ENCODE measurements around the gene APBB2. TPM values are rescaled to one million over a fixed set of nuclear protein-coding genes. Genes with fewer than 3 reads are reported as not detected.
A peak's percentile ranks its signal among the peaks of the same experiment; 100 is the strongest.

The APBB2 gene
- polyA plus RNA-seq, 4 donors, result 53.4 to 101 (median 54.3) TPM

DNA sequence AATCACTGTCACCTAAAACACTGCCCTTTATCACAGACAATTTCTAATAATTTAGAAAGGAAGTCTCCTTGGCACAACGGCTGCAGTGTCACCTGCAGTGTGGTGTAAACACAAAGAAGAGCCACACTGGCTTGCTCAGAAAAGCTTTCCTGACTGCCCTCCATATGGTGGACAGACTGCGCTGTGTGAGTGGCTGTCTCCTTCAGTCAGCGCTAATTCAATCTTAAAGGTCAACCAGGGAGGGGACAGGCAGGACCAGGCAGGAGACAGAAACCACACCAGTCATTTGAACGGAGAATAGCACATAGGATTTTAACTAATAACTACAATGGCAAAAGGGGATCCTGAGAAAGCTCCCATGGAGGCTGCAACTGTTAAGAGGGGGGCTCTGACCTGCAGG, 332.5 kb downstream of the APBB2 start:
- DNase-seq (ENCODE audit: low read depth in 4 of 4, low spot score in 3 of 4), result no peak

DNA sequence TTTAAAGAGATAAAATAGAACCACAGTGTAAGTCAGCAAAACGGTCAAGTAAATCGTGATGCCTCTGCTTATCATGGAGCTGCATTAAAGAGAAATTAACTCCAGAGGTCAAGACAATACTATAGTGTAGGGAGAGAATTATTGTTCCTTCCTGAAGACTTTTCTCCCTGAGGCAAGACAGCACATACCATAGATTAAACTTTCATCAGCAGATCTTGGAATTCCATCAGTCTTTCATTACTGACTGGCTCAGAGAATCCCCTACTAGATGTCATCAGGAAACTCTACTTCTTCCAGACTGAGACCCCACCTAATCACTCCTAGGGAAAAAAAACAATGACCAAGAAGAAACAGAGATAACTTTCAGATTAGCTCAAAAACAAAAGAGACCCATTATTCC, 333.2 kb downstream of the APBB2 start:
- DNase-seq (ENCODE audit: low read depth in 4 of 4, low spot score in 3 of 4), result no peak

DNA sequence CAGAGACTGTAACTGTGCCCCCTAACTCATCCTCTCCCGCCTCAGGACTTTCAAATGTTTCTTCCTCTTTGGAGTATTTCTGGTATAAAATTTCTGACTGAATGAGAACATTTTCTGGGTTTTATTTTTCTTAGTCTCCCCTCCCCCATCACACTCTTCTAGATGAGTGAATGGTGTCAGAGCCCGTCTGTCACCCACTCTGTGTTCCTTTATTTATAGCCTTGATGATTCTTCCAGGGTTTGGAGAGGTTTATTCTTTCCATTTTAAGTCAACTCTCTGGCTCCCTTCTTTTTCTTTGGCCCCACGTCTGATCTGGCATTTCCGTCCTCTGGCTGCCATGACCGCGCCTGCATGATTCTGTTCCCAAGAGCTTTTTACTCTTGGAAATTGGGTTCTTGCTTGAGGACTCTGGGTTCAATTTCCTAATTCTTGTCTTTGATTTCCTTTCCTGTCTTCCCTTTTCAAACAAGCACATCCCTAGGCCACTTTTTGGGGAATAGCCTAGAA, 335.7 kb downstream of the APBB2 start:
- DNase-seq (ENCODE audit: low read depth in 4 of 4, low spot score in 3 of 4), result no peak

DNA sequence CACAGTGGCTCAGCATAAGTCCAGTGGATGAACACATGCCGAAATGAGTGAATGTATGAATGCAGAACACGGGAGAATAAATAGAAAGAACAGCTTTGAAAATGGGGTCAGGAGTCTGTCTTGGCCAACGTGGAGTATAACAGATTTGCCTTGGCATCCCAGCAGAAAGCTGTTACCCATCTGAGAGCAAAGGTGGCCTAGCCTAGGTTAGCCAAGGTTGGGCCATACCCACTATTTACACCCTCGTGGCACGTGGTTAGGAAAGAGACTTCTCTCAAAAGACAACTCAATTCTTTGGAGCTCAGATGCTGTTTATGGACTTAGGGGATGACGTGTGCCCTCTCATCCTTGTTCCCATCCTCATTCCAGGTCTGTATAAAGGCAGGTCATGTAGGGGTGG, 337.3 kb downstream of the APBB2 start:
- no peak for DNase-seq (ENCODE audit: low read depth in 4 of 4, low spot score in 3 of 4)

DNA sequence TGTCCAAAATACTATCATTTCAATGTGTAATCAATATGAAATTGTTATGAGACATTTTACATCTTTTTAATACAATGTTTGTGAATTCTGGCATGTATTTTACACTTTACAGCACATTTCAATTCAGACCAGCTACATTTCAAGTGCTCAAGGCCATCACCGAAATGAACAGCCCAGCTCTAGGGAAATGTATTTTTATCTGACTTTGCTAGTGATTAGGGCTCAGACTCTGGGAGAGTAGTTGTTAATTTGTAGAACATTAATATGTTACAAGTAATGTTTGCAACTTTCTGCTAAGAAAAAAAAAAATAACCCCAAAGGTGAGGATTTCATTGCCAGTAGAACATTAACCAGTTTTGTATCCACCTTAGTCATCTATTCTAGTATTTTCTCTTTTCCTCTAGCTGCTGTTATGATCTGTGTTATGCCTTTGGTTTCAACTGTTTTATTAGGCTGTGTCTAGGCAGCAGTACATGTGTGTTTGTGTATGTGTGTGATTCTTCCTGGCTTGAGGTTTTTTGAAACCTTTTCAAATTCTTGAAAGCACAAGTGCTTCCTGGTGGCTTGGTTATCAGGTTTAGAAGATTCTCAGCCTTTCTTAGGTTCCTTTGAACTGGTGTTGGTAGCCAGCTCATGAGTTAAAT, 338.7 kb downstream of the APBB2 start:
- no peak for DNase-seq (ENCODE audit: low read depth in 4 of 4, low spot score in 3 of 4)

DNA sequence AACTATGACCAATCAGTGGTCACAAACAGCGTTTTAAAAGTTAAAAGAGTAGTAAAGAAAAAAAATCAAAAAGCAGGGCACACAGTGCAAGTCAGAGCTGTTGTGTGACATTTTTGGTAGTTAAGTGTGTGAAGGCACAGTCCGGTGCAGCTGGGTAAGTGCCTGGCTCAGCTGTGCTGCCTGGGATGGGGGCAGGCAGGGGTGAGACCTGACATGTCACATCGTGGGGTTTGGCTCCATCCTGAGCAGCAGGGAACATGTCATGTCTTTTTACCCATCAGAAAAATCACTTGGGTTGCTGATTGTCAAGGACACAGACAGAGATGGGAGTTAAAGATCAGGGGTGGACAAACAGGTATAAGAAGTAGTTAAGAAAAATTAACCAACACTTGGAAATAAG, 339.4 kb downstream of the APBB2 start:
- no peak for DNase-seq (ENCODE audit: low read depth in 4 of 4, low spot score in 3 of 4)

DNA sequence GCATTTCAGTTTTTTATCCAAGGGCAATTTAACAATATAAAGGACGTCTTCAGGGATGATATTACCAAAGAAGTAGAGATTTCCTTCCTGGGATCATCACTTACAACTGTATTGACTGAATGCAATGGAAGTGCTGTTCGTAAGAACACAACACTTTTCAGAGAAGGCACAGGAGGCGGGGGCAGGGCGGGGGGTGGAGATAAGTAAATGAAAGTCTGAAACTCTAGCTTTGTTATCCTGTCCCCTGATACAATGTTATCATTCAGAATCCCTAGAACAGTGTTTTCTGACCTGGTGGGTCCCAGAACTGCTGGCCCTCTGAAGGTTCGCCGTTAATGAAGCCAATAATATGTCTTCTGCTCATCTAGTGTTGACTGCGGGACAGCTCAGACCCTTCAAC, 340.0 kb downstream of the APBB2 start:
- DNase-seq (ENCODE audit: low read depth in 4 of 4, low spot score in 3 of 4), result no peak

DNA sequence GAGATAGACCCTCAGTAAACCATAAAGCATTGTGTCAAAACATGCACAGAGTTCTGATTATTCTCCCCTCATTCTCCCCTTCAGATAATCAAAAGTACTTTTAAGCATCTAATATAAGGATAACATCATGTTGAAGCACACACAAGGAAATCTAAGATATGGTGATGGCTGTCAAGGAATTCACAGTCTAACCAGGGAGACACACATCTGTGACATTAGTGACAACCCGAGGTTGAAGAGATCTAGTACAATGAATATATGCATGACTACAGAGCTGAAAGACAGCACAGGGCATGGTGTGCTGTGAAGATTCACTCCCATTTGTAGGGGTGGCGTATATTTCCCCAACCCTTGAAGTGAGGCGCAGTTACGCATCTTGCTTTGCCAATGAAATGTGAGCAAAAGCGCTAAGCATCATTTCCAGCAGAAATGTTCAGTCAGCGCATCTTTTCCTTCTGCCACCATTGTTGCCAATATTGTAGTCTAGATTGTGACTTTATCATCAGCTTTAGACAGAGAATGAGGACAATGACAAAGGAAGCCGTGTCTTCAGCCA, 342.6 kb downstream of the APBB2 start:
- no peak for DNase-seq (ENCODE audit: low read depth in 4 of 4, low spot score in 3 of 4)

DNA sequence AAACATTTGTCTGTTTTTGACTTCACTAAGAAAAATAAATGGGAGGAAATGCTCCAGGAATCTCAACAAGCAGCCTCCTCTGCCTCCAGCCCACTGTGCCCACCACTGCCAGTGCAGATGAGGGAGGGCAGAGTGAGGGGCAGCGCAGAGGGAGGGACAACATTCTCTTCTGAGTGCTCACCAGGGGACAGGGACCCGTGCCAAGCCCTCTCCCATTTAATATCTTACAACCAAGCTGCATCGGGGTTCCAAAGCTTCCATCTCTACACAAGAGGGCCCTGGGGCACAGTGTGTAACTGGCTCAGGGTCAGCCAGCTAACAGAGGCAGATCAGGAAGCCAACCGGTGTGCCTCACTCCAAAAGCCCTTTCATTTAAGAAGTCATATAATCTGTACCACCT, 344.2 kb downstream of the APBB2 start:
- no peak for DNase-seq (ENCODE audit: low read depth in 4 of 4, low spot score in 3 of 4)

DNA sequence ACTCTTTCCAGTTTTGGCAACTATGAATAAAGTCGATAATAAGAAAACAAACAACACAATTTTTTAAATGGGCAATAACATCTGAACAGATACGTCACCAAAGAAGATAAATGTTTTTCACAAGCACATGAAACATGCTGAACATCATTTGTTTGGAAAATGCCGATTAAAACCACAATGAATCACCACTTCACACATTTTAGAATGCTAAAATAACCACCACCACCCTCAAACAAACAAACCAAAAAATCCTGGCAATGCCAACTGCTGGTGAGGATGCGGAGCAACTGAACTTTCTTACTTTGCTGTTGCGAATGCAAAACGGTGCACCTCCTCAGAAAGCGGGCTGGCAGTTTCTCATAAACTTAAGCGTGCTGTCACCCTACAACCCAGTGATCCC, 348.6 kb downstream of the APBB2 start:
- DNase-seq (ENCODE audit: low read depth in 4 of 4, low spot score in 3 of 4), result no peak

DNA sequence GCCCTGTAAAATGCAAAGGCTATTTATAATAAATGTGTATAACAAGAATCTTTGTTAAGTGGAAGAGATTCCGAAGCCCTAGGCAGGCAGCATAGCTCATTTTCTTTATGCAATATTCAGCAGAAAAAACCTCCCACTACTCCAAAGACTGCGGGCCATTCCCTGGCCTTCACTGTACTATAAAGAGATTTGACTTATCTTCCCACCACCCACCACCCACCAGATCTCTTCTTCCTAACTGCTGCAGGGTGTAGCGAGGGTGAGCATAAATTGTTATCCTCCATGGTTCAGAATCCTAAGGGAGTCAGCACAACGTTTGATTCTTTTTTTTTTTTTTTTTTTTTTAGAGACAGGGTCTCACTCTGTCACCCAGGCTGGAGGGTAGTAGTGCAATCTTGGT, 349.8 kb downstream of the APBB2 start:
- DNase-seq (ENCODE audit: low read depth in 4 of 4, low spot score in 3 of 4), result no peak

DNA sequence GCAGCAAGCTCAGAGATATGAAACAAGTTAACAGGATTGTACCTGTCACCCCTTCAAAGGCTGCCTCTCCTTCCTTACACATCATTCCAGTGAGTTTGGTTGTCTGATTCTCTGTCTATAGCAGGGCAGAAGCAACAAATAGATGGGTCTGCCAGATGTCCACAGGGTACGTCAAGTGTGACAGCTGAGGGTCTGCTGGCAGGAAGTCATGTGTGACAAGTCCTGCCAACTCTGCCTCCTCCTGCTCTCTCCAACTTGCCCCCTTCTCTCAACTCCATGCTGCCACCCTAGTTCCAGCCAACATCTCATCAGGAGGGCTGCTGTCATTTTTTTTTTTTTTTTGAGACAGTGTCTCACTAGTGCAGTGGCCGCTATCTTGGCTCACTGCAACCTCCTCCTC, 355.4 kb downstream of the APBB2 start:
- DNase-seq (ENCODE audit: low read depth in 4 of 4, low spot score in 3 of 4), result no peak

DNA sequence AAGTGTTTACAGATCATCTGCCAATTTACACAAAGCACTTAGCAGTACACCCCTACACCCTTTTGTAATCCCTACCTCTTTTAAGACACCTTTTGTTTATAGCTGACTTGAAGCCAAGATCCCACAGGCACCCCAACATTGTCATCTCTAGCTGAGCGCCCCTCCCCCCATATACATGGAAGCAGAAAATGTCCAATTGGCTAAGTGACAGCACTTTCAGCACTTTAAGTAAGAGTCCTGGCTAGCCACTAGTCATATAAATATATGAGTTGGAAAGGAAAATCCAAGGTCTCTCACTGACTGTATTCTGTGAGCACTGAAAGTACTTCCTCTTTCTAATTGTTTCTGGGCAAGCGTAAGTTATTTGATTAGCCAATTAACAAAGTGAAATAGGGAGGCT, 356.4 kb downstream of the APBB2 start:
- no peak for DNase-seq (ENCODE audit: low read depth in 4 of 4, low spot score in 3 of 4)

DNA sequence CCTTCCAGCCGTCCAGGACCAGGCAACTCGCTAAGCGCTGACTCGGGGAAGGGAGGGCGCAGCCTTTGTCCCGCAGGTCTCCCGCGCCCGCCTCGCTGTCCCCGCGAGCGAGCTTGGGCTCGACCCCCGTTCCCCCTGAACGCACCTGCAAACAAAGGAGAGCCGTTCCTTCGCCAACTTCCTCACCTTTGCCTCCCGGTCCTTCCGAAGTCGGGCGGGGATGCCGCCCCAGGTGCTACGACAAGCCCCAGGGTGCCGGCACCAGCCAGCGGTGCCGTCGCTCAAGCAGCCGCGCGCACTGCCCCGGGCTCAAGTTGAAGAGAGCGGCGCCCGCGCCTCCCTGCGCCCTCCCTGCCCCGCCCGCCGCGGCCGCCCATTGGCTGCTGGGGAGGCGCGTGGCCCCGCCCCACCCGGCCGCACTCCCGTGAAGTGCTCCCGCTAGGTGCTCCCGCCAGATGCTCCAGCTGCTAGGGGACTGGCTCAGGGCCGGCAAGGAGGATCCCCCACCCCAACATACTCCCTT, 357.4 kb downstream of the APBB2 start:
- DNase-seq (ENCODE audit: low read depth in 4 of 4, low spot score in 3 of 4), result peak; percentile 52 to 58 (median 55)

DNA sequence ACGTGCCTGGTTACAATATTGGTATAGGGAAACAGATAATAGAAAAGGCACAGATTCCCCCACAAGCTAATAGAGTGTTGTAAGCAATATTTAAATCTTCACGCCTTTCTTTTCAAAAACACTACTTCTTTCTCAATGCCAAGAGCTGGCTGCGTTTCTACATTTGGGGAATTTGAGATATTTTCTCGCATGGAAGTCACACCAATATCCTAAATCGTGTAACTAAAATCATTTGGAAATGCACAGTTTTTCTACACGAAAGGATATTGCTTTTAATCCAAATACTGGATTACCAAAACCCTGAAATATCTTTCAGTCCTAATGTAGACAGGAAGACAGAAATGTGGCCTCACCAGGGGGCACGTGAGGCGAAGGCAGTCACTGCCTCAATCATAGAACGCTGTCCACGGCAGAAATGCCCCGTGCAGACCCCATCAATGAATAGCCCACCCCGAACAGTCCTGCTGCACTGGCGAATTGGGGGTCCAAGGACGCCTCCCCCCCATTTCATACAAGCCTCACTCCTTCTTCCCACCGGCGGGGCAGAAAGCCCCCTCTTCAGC, 358.0 kb downstream of the APBB2 start:
- DNase-seq (ENCODE audit: low read depth in 4 of 4, low spot score in 3 of 4), result no peak

DNA sequence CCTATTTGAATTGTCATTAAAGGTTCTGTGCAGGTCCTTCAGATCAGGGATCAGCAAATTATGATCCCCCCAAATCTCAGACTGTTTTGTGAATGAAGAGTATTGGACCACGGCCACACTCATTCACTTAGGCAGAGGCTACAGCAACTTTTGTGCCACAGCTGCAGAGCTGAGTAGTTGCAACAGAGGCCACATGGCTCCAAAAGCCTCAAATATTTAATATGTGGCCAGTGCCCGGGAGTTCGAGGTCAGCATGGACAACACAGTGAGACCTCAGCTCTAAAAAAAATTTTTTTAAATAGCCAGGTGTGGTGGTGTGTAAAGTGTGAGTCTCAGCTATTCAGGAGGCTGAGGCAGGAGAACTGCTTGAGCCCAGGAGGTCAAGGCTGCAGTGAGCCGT, 363.8 kb downstream of the APBB2 start:
- DNase-seq (ENCODE audit: low read depth in 4 of 4, low spot score in 3 of 4), result no peak

DNA sequence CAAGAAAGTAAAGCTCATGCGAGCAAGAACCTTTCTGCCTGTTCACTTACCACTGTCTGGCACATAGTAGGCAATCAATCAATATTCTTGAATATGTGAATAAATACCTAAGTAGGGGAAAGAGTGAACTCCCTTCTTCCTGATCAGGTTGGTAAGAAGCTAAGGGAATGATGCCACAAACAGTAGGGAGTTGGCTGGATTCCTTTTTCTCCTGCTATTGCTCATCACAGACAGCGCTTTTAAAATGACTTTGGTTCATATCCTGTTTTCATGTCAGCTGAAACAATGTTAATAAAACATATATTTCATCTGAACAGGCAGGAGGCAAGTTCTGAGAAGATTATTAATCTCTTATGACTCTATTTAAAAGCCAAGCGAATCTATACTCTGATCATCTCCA, 365.4 kb downstream of the APBB2 start:
- no peak for DNase-seq (ENCODE audit: low read depth in 4 of 4, low spot score in 3 of 4)

DNA sequence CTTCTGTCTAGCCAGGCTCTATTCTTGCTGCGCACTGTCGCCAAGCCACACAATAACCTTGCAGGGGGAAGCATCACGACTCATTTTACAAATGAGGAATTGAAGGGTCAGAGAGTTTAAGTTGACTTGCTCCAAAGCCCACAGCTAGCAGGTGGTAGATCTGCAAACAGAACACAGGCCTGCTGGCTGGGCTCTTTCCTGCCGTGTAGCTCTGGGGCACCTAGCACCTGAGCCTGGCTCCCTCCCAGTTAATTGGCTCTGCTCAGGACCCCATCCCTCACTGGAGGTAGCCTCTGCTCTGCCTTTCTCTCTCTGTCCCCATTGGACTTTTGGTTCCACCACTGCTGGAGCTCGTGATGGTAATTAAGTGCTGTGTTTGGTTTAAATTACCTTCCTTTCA, 366.1 kb downstream of the APBB2 start:
- DNase-seq (ENCODE audit: low read depth in 4 of 4, low spot score in 3 of 4), result no peak

DNA sequence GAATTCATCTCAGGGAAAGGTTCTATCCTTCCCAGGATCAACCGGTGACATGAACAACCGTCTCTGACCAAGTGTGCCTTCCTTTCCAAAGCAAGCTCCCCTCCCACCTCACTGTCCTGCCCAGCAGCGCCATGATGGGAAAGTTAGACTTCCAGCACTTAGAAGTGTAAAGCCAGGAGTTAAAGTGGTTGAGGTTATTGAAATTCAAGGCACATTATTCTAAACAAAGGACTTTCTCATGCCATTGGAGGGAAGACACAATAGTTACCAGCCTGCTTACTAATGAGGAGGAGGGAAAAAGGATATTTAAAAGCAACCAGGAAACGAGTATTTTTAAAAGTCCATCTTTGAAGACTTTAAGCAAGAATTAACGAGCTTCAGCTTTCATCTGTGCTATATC, 367.8 kb downstream of the APBB2 start:
- DNase-seq (ENCODE audit: low read depth in 4 of 4, low spot score in 3 of 4), result no peak

DNA sequence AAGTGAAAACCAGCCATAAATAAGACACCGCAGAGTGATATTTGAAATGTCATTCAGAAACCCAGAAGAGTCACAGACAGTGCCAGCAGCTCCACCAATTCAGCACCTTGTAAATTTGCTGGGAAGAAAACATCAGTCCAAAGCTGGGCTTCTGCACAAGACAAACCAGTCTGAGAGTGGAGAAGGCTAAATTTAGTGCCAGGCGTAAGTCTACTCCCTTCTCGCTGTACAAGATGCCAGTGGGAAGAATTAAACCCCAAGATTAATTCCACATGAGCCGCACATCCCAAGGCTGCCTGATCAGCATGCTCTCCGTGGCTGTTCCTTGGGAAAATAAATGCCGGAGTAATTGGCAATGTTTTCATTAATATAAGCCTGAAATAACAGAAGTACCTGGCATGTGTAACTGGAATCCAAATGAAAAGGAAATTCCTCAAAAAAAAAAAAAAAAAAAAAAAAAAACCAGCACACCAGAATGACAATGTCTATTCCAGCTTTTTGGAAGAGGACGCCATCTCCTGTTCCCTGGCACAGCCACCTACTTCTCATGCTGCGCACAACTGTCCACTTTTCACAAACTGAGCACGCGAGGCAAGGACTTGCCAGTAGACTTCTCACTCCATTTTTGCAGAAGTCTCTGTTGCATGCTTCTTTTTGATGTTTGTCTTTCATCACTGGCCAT, 369.0 kb downstream of the APBB2 start:
- DNase-seq (ENCODE audit: low read depth in 4 of 4, low spot score in 3 of 4), result no peak

DNA sequence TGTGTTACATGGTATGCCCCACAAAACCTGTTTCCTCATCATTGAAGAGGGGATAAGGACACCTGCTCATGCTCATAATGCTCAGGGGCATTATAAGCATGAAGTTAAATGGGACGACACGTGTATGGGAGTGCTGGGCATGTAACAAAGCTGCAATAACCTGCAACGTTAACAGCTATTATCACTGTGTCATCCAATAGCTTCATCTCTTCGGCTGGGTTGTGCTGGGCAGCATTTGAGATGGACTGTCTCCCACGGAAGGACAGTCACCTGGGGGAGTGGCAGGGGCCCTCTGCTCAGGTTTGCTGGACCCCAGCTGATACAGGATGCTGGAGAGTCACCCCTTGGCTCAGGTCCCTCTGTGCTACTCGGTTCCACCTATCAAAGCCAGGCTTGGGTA, 370.1 kb downstream of the APBB2 start:
- DNase-seq (ENCODE audit: low read depth in 4 of 4, low spot score in 3 of 4), result no peak

DNA sequence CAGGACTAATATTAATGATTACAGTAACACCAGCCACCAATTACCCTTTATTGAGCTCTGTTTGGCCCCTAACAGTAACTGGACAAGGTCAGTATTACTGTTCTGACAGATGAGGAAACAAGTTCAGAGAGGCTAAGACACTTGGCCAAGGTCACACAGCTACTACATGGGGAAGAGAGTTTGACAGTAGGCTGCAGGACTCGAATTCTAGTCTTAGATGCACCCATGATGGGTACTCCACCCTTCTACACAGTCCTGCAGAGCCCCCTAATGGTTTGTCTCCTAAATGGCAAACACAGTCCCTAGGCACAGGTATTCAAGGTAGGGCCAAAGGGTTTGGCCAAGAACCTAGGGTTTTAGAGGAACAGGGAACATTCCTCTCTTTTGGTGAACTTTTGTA, 370.6 kb downstream of the APBB2 start:
- no peak for DNase-seq (ENCODE audit: low read depth in 4 of 4, low spot score in 3 of 4)
